Liver (tissue), 9 donors: ENCODE results near the gene RAB22A. TPM values are rescaled to one million over a fixed set of nuclear protein-coding genes. Genes with fewer than 3 reads are reported as not detected.

Experiments used
- DNase-seq: peaks from one replicate; pipeline ENCODE4 v3.0.0-alpha.2; 2017; ENCODE audit warnings: low spot score
- H3K27ac ChIP-seq, 2 donors: one replicate each; pipeline ENCODE4 v1.7.0; 2013; ENCODE audit warnings: inconsistent platforms in 2 of 2, low read length in 2 of 2, control low read depth in 1 of 2, low read depth in 1 of 2, mild to moderate bottlenecking in 1 of 2
- H3K27me3 ChIP-seq, 4 donors: one replicate each; pipeline versions ENCODE4 v1.6.1 to v1.7.0; 2013; ENCODE audit warnings: low read length in 3 of 4, inconsistent platforms in 1 of 4, mild to moderate bottlenecking in 1 of 4, moderate library complexity in 1 of 4; ENCODE audit not compliant: control insufficient read depth in 4 of 4, insufficient read depth in 4 of 4
- H3K36me3 ChIP-seq, 4 donors: one replicate each; pipeline versions ENCODE4 v1.6.1 to v1.7.0; 2013; ENCODE audit warnings: low read length in 3 of 4, mild to moderate bottlenecking in 3 of 4, low read depth in 1 of 4, moderate library complexity in 1 of 4; ENCODE audit not compliant: control insufficient read depth in 4 of 4, insufficient read depth in 3 of 4
- H3K4me1 ChIP-seq, 4 donors: one replicate each; pipeline versions ENCODE4 v1.6.1 to v1.7.0; 2013; ENCODE audit warnings: low read length in 3 of 4, mild to moderate bottlenecking in 3 of 4, moderate library complexity in 1 of 4; ENCODE audit not compliant: control insufficient read depth in 4 of 4, insufficient read depth in 4 of 4
- H3K4me3 ChIP-seq, 3 donors: one replicate each; pipeline versions ENCODE4 v1.6.1 to v1.7.0; 2013; ENCODE audit warnings: low read length in 3 of 3, control low read depth in 1 of 3, low read depth in 1 of 3, mild to moderate bottlenecking in 1 of 3
- H3K9ac ChIP-seq, 2 donors: one replicate each; pipeline ENCODE4 v1.7.0; 2013; ENCODE audit warnings: low read length in 2 of 2, mild to moderate bottlenecking in 2 of 2, moderate library complexity in 2 of 2, control low read depth in 1 of 2, low read depth in 1 of 2
- H3K9me3 ChIP-seq, 4 donors: one replicate each; pipeline versions ENCODE4 v1.6.1 to v1.7.0; 2013; ENCODE audit warnings: low read length in 3 of 4; ENCODE audit not compliant: control insufficient read depth in 4 of 4
- ATF3 ChIP-seq: IDR thresholded peaks from 2 replicates; pipeline ENCODE4 v1.6.1; 2016; ENCODE audit warnings: antibody characterized with exemption
- CTCF ChIP-seq: fragments of 150-350 bp; IDR thresholded peaks from 2 replicates; pipeline ENCODE4 v1.5.1; 2017; ENCODE audit warnings: improper control_type of control experiment, low read depth, low read length; ENCODE audit not compliant: missing input control
- EGR1 ChIP-seq, 2 donors: IDR thresholded peaks; 2 replicates each; pipeline ENCODE4 v1.6.1; 2016 to 2018; ENCODE audit warnings: antibody characterized with exemption in 2 of 2, low read depth in 2 of 2
- HNF4A ChIP-seq, 2 donors: conservative IDR thresholded peaks; 2 replicates each; pipeline ENCODE4 v1.6.1; 2016; ENCODE audit warnings: antibody characterized with exemption in 2 of 2, mild to moderate bottlenecking in 2 of 2
- RAD21 ChIP-seq, 2 donors: IDR thresholded peaks; 2 replicates each; pipeline ENCODE4 v1.6.1; 2016; ENCODE audit warnings: antibody characterized with exemption in 2 of 2, mild to moderate bottlenecking in 2 of 2
- REST ChIP-seq: IDR thresholded peaks from 2 replicates; pipeline ENCODE4 v1.6.1; 2016; ENCODE audit warnings: antibody characterized with exemption, mild to moderate bottlenecking
- SP1 ChIP-seq: IDR thresholded peaks from 2 replicates; pipeline ENCODE4 v1.6.1; 2018; ENCODE audit warnings: antibody characterized with exemption, mild to moderate bottlenecking
- TAF1 ChIP-seq: conservative IDR thresholded peaks from 2 replicates; pipeline ENCODE4 v1.6.1; 2016; ENCODE audit warnings: antibody characterized with exemption, mild to moderate bottlenecking
- YY1 ChIP-seq: IDR thresholded peaks from 2 replicates; pipeline ENCODE4 v1.6.1; 2016; ENCODE audit warnings: antibody characterized with exemption, mild to moderate bottlenecking
- ZBTB33 ChIP-seq: IDR thresholded peaks from 2 replicates; pipeline ENCODE4 v1.6.1; 2016; ENCODE audit warnings: antibody characterized with exemption
- WGBS: extraction: QIAGEN DNeasy Blood & Tissue Kit; methylation state at CpG from one replicate; pipeline ENCODE4 v1.1.7; 2013; 5-methylcytosine and 5-hydroxymethylcytosine counted together
- polyA plus RNA-seq, 2 donors: library from polyadenylated mRNA; stranded (reverse) in 1 of 2; unstranded in 1 of 2; fragments of 200-250 nt in 1 of 2; fragments of >200 nt in 1 of 2; fragmentation: Nextera tagmentation in 1 of 2; extraction: Ambion mirVana in 1 of 2; gene quantifications; one replicate each; pipeline versions ENCODE4 v1.2.1 to v1.2.3, GENCODE V29; 2013 to 2015
- total RNA-seq, 2 donors: library from RNA; depleted of rRNA; stranded (reverse); fragments of >200 nt; gene quantifications; one replicate each; pipeline ENCODE4 v1.2.3, GENCODE V29; 2014
- donor health status: healthy.
- donor health status: healthy.
- donor health status: healthy.
- donor health status: healthy.
- donor health status: healthy.

The RAB22A gene
- total and polyA plus RNA-seq, 4 donors, result 3.0 to 8.1 (median 5.8) TPM

- Histone ChIP-seq H3K4me3 (no peak overlapping the region), H3K9ac (no peak overlapping the region), H3K27ac (no peak overlapping the region), H3K36me3 (peaks cover 2 to 6% (median 4%) of the 10 kb centered on the region in 4 donors), H3K27me3 (no peaks in the 10 kb centered on the region), H3K9me3 (no peaks in the 10 kb centered on the region), H3K4me1 (no peaks in the 10 kb centered on the region)
- no peak for TF ChIP-seq ZBTB33
- TF ChIP-seq TAF1, result no peak
- no peak for TF ChIP-seq ATF3
- DNase-seq, result no peak
- WGBS, result 83% methylated on average over 2 of the region's 2 CpGs
These were observed 31.3 kb downstream of the RAB22A start for GRCh38 chr20:58340853-58341252.

- H3K4me3 ChIP-seq, result no peak overlapping the region
- no peaks in the 10 kb centered on the region for H3K4me1 ChIP-seq
- no peak overlapping the region for H3K27ac ChIP-seq
- H3K9ac ChIP-seq, result no peak overlapping the region
- peaks cover 2 to 16% (median 9%) of the 10 kb centered on the region in 4 donors for H3K36me3 ChIP-seq
- no peak for DNase-seq
- no peaks in the 10 kb centered on the region for H3K27me3 ChIP-seq
- 97% methylated on average over 3 of the region's 3 CpGs for WGBS
- no peak for TF ChIP-seq REST
- H3K9me3 ChIP-seq, result no peaks in the 10 kb centered on the region
These were observed 32.8 kb downstream of the RAB22A start for GRCh38 chr20:58342104-58342945.

GRCh38 chr20:58344741-58345140 is 35.2 kb downstream of the RAB22A start:
- Histone ChIP-seq H3K27me3 (no peaks in the 10 kb centered on the region), H3K27ac (no peak overlapping the region), H3K9me3 (no peaks in the 10 kb centered on the region), H3K36me3 (peaks cover 2 to 16% (median 10%) of the 10 kb centered on the region in 4 donors), H3K4me1 (no peaks in the 10 kb centered on the region), H3K9ac (no peak overlapping the region), H3K4me3 (no peak overlapping the region)
- no peak for DNase-seq
- 97% methylated on average over 4 of the region's 4 CpGs for WGBS
- no peak for TF ChIP-seq YY1
- no peak for TF ChIP-seq ATF3
- no peak for TF ChIP-seq HNF4A (conservative IDR thresholded peaks at IDR 0.05)
- no peak for TF ChIP-seq SP1
- TF ChIP-seq ZBTB33, result no peak
- TF ChIP-seq CTCF, result no peak
- no peak for TF ChIP-seq REST
- no peak for TF ChIP-seq RAD21 (IDR thresholded peaks at IDR 0.05)
- TF ChIP-seq EGR1 (IDR thresholded peaks at IDR 0.05; ENCODE audit: low read depth in 2 of 2), result no peak
- TF ChIP-seq TAF1, result no peak
